WTC11 (cell line): ENCODE results near the gene PI4KB. TPM values are rescaled to one million over a fixed set of nuclear protein-coding genes. Genes with fewer than 3 reads are reported as not detected.

Experiments used
- ATAC-seq: fragments of 200-7000 bp; cut with Tn5 transposase; 2 replicates; pipeline ENCODE4 v1.10.0; 2021; ENCODE audit warnings: mild to moderate bottlenecking, moderate library complexity
- CTCF ChIA-PET: fragments of 300-600 bp; sonication (Branson Sonifier 250); formaldehyde crosslinking; loops from one replicate; lab custom pipeline; 2021; ENCODE audit warnings: antibody characterized with exemption; lab: Charles Lee
- POLR2A ChIA-PET: fragments of 350-600 bp; sonication (Branson Sonifier 250); formaldehyde crosslinking; loops from one replicate; lab custom pipeline; 2021; ENCODE audit warnings: antibody characterized with exemption; lab: Charles Lee
- DNase-seq: peaks from one replicate; pipeline ENCODE4 v3.0.0; 2021; ENCODE audit warnings: low spot score
- H3K27ac Mint-ChIP-seq: 2 replicates; pipeline ENCODE4 v1.8.0; 2021; ENCODE audit warnings: mixed read lengths
- H3K27me3 Mint-ChIP-seq: 2 replicates; pipeline ENCODE4 v1.8.0; 2021; ENCODE audit warnings: low read depth, mild to moderate bottlenecking, moderate library complexity, mixed read lengths
- H3K36me3 Mint-ChIP-seq: 2 replicates; pipeline ENCODE4 v1.8.0; 2021; ENCODE audit warnings: mixed read lengths
- H3K4me1 Mint-ChIP-seq: 2 replicates; pipeline ENCODE4 v1.8.0; 2022; ENCODE audit warnings: mixed read lengths
- H3K4me3 Mint-ChIP-seq: 2 replicates; pipeline ENCODE4 v1.8.0; 2021; ENCODE audit warnings: mild to moderate bottlenecking, moderate library complexity, mixed read lengths
- H3K9me3 Mint-ChIP-seq: 2 replicates; pipeline ENCODE4 v1.8.0; 2021; ENCODE audit warnings: mixed read lengths
- CBFB ChIP-seq: sonication (generic); formaldehyde crosslinking; IDR thresholded peaks from 2 replicates; pipeline ENCODE4 v1.8.1; 2022; ENCODE audit warnings: mild to moderate bottlenecking, low read depth, missing genetic modification reagents
- ELF4 ChIP-seq: sonication (generic); formaldehyde crosslinking; IDR thresholded peaks from 2 replicates; pipeline ENCODE4 v1.8.1; 2022; ENCODE audit warnings: low read depth, mild to moderate bottlenecking, moderate library complexity, missing genetic modification reagents
- ETV6 ChIP-seq: sonication (generic); formaldehyde crosslinking; IDR thresholded peaks from 2 replicates; pipeline ENCODE4 v1.8.1; 2022; ENCODE audit warnings: mild to moderate bottlenecking, missing genetic modification reagents
- FOXJ3 ChIP-seq: sonication (generic); formaldehyde crosslinking; IDR thresholded peaks from 2 replicates; pipeline ENCODE4 v1.9.0; 2021; ENCODE audit warnings: missing genetic modification reagents, mild to moderate bottlenecking, borderline replicate concordance
- FOXK1 ChIP-seq: sonication (generic); formaldehyde crosslinking; IDR thresholded peaks from 2 replicates; pipeline ENCODE4 v1.8.0; 2022; ENCODE audit warnings: mild to moderate bottlenecking, moderate library complexity, missing genetic modification reagents
- HMGA2 ChIP-seq: fragments of 250-450 bp; sonication (Bioruptor Pico); IDR thresholded peaks from 2 replicates; pipeline ENCODE4 v1.4.0; 2021; ENCODE audit warnings: mild to moderate bottlenecking, moderate library complexity
- MYBL2 ChIP-seq: sonication (generic); formaldehyde crosslinking; IDR thresholded peaks from 2 replicates; pipeline ENCODE4 v1.8.1; 2023; ENCODE audit warnings: mild to moderate bottlenecking, moderate library complexity, missing genetic modification reagents
- NR1H2 ChIP-seq: sonication (generic); formaldehyde crosslinking; IDR thresholded peaks from 2 replicates; pipeline ENCODE4 v1.9.0; 2021; ENCODE audit warnings: mild to moderate bottlenecking, moderate library complexity, missing genetic modification reagents
- OVOL2 ChIP-seq: fragments of 250-450 bp; sonication (Bioruptor Pico); IDR thresholded peaks from 2 replicates; pipeline ENCODE4 v1.9.0; 2021; ENCODE audit warnings: mild to moderate bottlenecking, borderline replicate concordance
- RELA ChIP-seq: sonication (generic); formaldehyde crosslinking; IDR thresholded peaks from 2 replicates; pipeline ENCODE4 v1.8.1; 2022; ENCODE audit warnings: missing genetic modification reagents, mild to moderate bottlenecking, borderline replicate concordance
- ZNF138 ChIP-seq: sonication (generic); formaldehyde crosslinking; conservative IDR thresholded peaks from 2 replicates; pipeline ENCODE4 v1.8.1; 2022; ENCODE audit warnings: mild to moderate bottlenecking, moderate library complexity, missing genetic modification reagents
- ZNF219 ChIP-seq: sonication (generic); formaldehyde crosslinking; IDR thresholded peaks from 2 replicates; pipeline ENCODE4 v1.8.0; 2023; ENCODE audit warnings: missing genetic modification reagents, mild to moderate bottlenecking, borderline replicate concordance
- ZNF396 ChIP-seq: fragments of 250-450 bp; sonication (Bioruptor Pico); IDR thresholded peaks from 2 replicates; pipeline ENCODE4 v1.8.0; 2021; ENCODE audit warnings: mild to moderate bottlenecking, moderate library complexity, borderline replicate concordance
- ZNF416 ChIP-seq: fragments of 250-450 bp; sonication (Bioruptor Pico); IDR thresholded peaks from 2 replicates; pipeline ENCODE4 v1.9.0; 2021; ENCODE audit warnings: mild to moderate bottlenecking, inconsistent platforms
- total RNA-seq: library from RNA; stranded (reverse); gene quantifications from 3 replicates; pipeline ENCODE4 v1.2.3, GENCODE V29; 2021
- TF ChIP-seq, protein P1 (sequence below): sonication (generic); formaldehyde crosslinking; IDR thresholded peaks from 2 replicates; pipeline ENCODE4 v1.8.0; 2022; ENCODE audit warnings: mild to moderate bottlenecking, missing genetic modification reagents
- TF ChIP-seq, protein P2 (sequence below): sonication (generic); formaldehyde crosslinking; IDR thresholded peaks from 2 replicates; pipeline ENCODE4 v1.8.0; 2023; ENCODE audit warnings: missing genetic modification reagents, mild to moderate bottlenecking, borderline replicate concordance
- TF ChIP-seq, protein P3 (sequence below): sonication (generic); formaldehyde crosslinking; IDR thresholded peaks from 2 replicates; pipeline ENCODE4 v1.8.1; 2023; ENCODE audit warnings: mild to moderate bottlenecking, missing genetic modification reagents, moderate library complexity
- TF ChIP-seq, protein P4 (sequence below): fragments of 250-450 bp; sonication (Bioruptor Pico); IDR thresholded peaks from 2 replicates; pipeline ENCODE4 v1.8.0; 2021; ENCODE audit warnings: mild to moderate bottlenecking
- TF ChIP-seq, protein P5 (sequence below): sonication (generic); formaldehyde crosslinking; IDR thresholded peaks from 2 replicates; pipeline ENCODE4 v1.8.1; 2023; ENCODE audit warnings: mild to moderate bottlenecking, moderate library complexity, missing genetic modification reagents
- TF ChIP-seq, protein P6 (sequence below): fragments of 250-450 bp; sonication (Bioruptor Pico); IDR thresholded peaks from 2 replicates; pipeline ENCODE4 v1.9.0; 2021; ENCODE audit warnings: moderate library complexity, mild to moderate bottlenecking, inconsistent platforms, borderline replicate concordance
- TF ChIP-seq, protein P7 (sequence below): sonication (generic); formaldehyde crosslinking; IDR thresholded peaks from 2 replicates; pipeline ENCODE4 v1.8.1; 2022; ENCODE audit warnings: low read depth, missing genetic modification reagents, borderline replicate concordance

PI4KB gene
- total RNA-seq, 1 experiment from 2014 or later: 33.6 TPM

DNA sequence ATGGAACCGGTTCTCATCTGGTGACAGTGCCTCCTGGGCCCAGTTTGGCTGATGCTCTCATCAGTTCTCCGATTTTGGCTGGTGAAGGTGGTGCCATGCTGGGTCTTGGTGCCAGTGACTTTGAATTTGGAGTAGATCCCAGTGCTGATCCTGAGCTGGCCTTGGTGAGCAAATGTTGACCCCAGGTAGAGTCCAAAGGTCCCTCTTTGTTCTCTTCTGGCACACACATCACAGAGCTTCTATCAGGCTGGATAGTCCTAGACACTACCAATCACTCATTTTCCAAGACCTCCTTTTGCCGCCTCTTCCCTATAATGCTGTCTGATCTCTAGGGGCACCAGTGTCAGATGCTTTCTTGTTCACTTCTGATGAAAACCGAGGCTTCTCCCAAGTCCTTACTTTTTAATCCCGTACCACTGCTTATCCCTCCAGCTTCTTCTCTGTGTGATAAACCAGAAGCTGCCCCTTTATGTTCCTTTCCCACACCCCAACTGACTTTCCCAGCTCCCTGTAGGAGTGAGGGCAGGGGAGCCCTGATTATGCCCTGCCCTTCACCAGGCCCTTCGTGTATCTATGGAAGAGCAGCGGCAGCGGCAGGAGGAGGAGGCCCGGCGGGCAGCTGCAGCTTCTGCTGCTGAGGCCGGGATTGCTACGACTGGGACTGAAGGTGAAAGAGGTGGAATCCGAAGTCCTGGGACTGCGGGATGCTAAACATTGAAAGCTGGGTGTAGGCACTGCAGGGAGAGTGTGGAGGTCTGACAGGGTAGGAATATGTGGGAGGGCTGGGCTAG lies 61.6 kb downstream of the PI4KB start:
- no peaks in the 10 kb centered on the region for H3K4me1 Mint-ChIP-seq
- ATAC-seq: no peak
- H3K27ac Mint-ChIP-seq: no peak overlapping the region
- TF ChIP-seq MYBL2 (CRISPR knock-in tag) (no peak), CBFB (CRISPR knock-in tag) (no peak), FOXK1 (CRISPR knock-in tag) (no peak), ZNF138 (CRISPR knock-in tag) (no peak), ETV6 (no peak), FOXJ3 (no peak), RELA (CRISPR knock-in tag) (no peak), HMGA2 (no peak)
- TF ChIP-seq, protein P1, sequence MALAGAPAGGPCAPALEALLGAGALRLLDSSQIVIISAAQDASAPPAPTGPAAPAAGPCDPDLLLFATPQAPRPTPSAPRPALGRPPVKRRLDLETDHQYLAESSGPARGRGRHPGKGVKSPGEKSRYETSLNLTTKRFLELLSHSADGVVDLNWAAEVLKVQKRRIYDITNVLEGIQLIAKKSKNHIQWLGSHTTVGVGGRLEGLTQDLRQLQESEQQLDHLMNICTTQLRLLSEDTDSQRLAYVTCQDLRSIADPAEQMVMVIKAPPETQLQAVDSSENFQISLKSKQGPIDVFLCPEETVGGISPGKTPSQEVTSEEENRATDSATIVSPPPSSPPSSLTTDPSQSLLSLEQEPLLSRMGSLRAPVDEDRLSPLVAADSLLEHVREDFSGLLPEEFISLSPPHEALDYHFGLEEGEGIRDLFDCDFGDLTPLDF: no peak
- TF ChIP-seq, protein P2, sequence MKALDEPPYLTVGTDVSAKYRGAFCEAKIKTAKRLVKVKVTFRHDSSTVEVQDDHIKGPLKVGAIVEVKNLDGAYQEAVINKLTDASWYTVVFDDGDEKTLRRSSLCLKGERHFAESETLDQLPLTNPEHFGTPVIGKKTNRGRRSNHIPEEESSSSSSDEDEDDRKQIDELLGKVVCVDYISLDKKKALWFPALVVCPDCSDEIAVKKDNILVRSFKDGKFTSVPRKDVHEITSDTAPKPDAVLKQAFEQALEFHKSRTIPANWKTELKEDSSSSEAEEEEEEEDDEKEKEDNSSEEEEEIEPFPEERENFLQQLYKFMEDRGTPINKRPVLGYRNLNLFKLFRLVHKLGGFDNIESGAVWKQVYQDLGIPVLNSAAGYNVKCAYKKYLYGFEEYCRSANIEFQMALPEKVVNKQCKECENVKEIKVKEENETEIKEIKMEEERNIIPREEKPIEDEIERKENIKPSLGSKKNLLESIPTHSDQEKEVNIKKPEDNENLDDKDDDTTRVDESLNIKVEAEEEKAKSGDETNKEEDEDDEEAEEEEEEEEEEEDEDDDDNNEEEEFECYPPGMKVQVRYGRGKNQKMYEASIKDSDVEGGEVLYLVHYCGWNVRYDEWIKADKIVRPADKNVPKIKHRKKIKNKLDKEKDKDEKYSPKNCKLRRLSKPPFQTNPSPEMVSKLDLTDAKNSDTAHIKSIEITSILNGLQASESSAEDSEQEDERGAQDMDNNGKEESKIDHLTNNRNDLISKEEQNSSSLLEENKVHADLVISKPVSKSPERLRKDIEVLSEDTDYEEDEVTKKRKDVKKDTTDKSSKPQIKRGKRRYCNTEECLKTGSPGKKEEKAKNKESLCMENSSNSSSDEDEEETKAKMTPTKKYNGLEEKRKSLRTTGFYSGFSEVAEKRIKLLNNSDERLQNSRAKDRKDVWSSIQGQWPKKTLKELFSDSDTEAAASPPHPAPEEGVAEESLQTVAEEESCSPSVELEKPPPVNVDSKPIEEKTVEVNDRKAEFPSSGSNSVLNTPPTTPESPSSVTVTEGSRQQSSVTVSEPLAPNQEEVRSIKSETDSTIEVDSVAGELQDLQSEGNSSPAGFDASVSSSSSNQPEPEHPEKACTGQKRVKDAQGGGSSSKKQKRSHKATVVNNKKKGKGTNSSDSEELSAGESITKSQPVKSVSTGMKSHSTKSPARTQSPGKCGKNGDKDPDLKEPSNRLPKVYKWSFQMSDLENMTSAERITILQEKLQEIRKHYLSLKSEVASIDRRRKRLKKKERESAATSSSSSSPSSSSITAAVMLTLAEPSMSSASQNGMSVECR (CRISPR knock-in tag): no peak
- TF ChIP-seq, all 79 proteins: peak for 0
- no peaks in the 10 kb centered on the region for H3K9me3 Mint-ChIP-seq
- H3K4me3 Mint-ChIP-seq: no peak overlapping the region
- ChIA-PET CTCF (interaction anchor here (1.2 kb wide), 1 partner anchor 14 kb away, joined by 4 read pairs; no protein-coding TSS in a partner anchor), POLR2A (no interaction called here)
- peaks cover 58% of the 10 kb centered on the region for H3K36me3 Mint-ChIP-seq
- no peak for DNase-seq
- H3K27me3 Mint-ChIP-seq: no peaks in the 10 kb centered on the region

DNA sequence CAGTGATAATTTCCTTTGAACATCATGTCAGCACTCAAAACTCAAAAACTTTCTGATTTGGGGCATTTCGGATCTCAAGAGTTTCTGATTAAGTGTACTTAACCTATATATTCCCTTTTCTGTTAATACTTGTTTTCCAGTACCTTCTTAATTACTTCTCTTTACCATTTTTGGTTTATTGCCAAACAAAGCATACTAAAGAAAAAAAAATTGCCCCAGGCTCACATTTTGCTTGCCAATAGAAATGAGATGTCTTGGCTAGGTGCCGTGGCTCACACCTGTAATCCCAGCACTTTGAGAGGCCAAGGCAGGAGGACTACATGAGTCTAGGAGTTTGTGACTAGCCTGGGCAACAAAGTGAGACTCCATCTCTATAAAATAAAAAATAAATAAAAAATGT lies 67.9 kb downstream of the PI4KB start:
- DNase-seq (no peak), ATAC-seq (no peak)
- Mint-ChIP-seq H3K36me3 (peaks cover 20% of the 10 kb centered on the region), H3K27me3 (no peaks in the 10 kb centered on the region; the same call in 1 of the 2 replicates), H3K4me1 (peaks cover 9% of the 10 kb centered on the region), H3K27ac (no peak overlapping the region), H3K4me3 (no peak overlapping the region), H3K9me3 (no peaks in the 10 kb centered on the region)
- POLR2A ChIA-PET: no interaction called here
- CTCF ChIA-PET: interaction anchor here (2.7 to 4.3 kb wide), 2 partner anchors 8 to 42 kb away, joined by 6 to 30 read pairs; no protein-coding TSS in a partner anchor
- TF ChIP-seq ELF4 (CRISPR knock-in tag): no peak
- TF ChIP-seq, protein P3, sequence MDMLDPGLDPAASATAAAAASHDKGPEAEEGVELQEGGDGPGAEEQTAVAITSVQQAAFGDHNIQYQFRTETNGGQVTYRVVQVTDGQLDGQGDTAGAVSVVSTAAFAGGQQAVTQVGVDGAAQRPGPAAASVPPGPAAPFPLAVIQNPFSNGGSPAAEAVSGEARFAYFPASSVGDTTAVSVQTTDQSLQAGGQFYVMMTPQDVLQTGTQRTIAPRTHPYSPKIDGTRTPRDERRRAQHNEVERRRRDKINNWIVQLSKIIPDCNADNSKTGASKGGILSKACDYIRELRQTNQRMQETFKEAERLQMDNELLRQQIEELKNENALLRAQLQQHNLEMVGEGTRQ (CRISPR knock-in tag): no peak
- TF ChIP-seq ZNF219 (CRISPR knock-in tag): no peak
- no peak for TF ChIP-seq NR1H2 (CRISPR knock-in tag)
- TF ChIP-seq, protein P4, sequence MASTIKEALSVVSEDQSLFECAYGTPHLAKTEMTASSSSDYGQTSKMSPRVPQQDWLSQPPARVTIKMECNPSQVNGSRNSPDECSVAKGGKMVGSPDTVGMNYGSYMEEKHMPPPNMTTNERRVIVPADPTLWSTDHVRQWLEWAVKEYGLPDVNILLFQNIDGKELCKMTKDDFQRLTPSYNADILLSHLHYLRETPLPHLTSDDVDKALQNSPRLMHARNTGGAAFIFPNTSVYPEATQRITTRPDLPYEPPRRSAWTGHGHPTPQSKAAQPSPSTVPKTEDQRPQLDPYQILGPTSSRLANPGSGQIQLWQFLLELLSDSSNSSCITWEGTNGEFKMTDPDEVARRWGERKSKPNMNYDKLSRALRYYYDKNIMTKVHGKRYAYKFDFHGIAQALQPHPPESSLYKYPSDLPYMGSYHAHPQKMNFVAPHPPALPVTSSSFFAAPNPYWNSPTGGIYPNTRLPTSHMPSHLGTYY: no peak
- TF ChIP-seq, protein P5, sequence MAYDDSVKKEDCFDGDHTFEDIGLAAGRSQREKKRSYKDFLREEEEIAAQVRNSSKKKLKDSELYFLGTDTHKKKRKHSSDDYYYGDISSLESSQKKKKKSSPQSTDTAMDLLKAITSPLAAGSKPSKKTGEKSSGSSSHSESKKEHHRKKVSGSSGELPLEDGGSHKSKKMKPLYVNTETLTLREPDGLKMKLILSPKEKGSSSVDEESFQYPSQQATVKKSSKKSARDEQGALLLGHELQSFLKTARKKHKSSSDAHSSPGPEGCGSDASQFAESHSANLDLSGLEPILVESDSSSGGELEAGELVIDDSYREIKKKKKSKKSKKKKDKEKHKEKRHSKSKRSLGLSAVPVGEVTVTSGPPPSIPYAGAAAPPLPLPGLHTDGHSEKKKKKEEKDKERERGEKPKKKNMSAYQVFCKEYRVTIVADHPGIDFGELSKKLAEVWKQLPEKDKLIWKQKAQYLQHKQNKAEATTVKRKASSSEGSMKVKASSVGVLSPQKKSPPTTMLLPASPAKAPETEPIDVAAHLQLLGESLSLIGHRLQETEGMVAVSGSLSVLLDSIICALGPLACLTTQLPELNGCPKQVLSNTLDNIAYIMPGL (CRISPR knock-in tag): no peak
- TF ChIP-seq, protein P6, sequence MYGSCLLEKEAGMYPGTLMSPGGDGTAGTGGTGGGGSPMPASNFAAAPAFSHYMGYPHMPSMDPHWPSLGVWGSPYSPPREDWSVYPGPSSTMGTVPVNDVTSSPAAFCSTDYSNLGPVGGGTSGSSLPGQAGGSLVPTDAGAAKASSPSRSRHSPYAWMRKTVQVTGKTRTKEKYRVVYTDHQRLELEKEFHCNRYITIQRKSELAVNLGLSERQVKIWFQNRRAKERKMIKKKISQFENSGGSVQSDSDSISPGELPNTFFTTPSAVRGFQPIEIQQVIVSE: no peak
- TF ChIP-seq ZNF416 (CRISPR knock-in tag): no peak
- TF ChIP-seq, protein P7, sequence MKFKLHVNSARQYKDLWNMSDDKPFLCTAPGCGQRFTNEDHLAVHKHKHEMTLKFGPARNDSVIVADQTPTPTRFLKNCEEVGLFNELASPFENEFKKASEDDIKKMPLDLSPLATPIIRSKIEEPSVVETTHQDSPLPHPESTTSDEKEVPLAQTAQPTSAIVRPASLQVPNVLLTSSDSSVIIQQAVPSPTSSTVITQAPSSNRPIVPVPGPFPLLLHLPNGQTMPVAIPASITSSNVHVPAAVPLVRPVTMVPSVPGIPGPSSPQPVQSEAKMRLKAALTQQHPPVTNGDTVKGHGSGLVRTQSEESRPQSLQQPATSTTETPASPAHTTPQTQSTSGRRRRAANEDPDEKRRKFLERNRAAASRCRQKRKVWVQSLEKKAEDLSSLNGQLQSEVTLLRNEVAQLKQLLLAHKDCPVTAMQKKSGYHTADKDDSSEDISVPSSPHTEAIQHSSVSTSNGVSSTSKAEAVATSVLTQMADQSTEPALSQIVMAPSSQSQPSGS (CRISPR knock-in tag): no peak
- no peak for TF ChIP-seq OVOL2 (CRISPR knock-in tag)
- no peak for TF ChIP-seq MYBL2 (CRISPR knock-in tag)
- TF ChIP-seq FOXK1 (CRISPR knock-in tag): no peak
- no peak for TF ChIP-seq ZNF396 (CRISPR knock-in tag)
